Right hindlimb (tissue), 1 donor: ENCODE data around the gene CD80.
"Not testable (repeated sequence)": the region's sequence is repeated elsewhere in the genome, so short reads cannot be mapped to it uniquely, and the experiment has no call there.

Experiments
- DNase-seq: peaks from one replicate; pipeline ENCODE4 v3.0.0-alpha.2; 2018

CD80 gene

GRCh38 chr3:119559441-119559963, at the start of gene CD80:
CD80 (minus strand) TSS chr3:119559614; CDS start chr3:119557728, 1,886 bp downstream.
- DNase-seq: no peak

- no peak for DNase-seq
These were observed 49.1 kb upstream of the CD80 start for GRCh38 chr3:119608405-119609000.

GRCh38 chr3:119604878-119605277, 45.5 kb upstream of the CD80 start:
- DNase-seq: no peak

GRCh38 chr3:119602676-119603075, 43.3 kb upstream of the CD80 start:
- DNase-seq: no peak

GRCh38 chr3:119601154-119601553, 41.7 kb upstream of the CD80 start:
- no peak for DNase-seq

GRCh38 chr3:119600732-119601131, 41.3 kb upstream of the CD80 start:
- no peak for DNase-seq

- no peak for DNase-seq
These were observed 40.3 kb upstream of the CD80 start for GRCh38 chr3:119599558-119600174.

GRCh38 chr3:119598410-119599098, 39.1 kb upstream of the CD80 start:
- no peak for DNase-seq

GRCh38 chr3:119597548-119598288, 38.3 kb upstream of the CD80 start, which contains the start of gene PLA1A:
PLA1A (plus strand) TSS chr3:119597885; CDS start chr3:119597914, 29 bp downstream.
- no peak for DNase-seq

- DNase-seq: no peak
These were observed 37.0 kb upstream of the CD80 start for GRCh38 chr3:119596398-119596797.

- no peak for DNase-seq
These were observed 36.4 kb upstream of the CD80 start for GRCh38 chr3:119595639-119596334.

GRCh38 chr3:119594929-119595328, 35.5 kb upstream of the CD80 start:
- DNase-seq: not testable (repeated sequence)

- DNase-seq: no peak
These were observed 34.7 kb upstream of the CD80 start for GRCh38 chr3:119594066-119594465.

- no peak for DNase-seq
These were observed 33.4 kb upstream of the CD80 start for GRCh38 chr3:119592861-119593260.

- no peak for DNase-seq
These were observed 31.3 kb upstream of the CD80 start for GRCh38 chr3:119590706-119591105.

GRCh38 chr3:119589102-119589773, 29.8 kb upstream of the CD80 start:
- no peak for DNase-seq

- DNase-seq: no peak
These were observed 28.7 kb upstream of the CD80 start for GRCh38 chr3:119588112-119588511.

GRCh38 chr3:119586733-119587172, 27.3 kb upstream of the CD80 start:
- no peak for DNase-seq

GRCh38 chr3:119585856-119586570, 26.6 kb upstream of the CD80 start:
- DNase-seq: no peak

- no peak for DNase-seq
These were observed 25.8 kb upstream of the CD80 start for GRCh38 chr3:119585208-119585607.

GRCh38 chr3:119582178-119582577, 22.8 kb upstream of the CD80 start:
- DNase-seq: no peak
